ENCODE results near the gene LPAR3.

GRCh38 chr1:84919461-84919970 lies 26.5 kb upstream of the LPAR3 start:
- no peak for TF ChIP-seq CTCF (IDR thresholded peaks at IDR 0.05; ENCODE audit: low read depth, low read length, poor library complexity, severe bottlenecking)
- TF ChIP-seq EZH2phosphoT487 (IDR thresholded peaks at IDR 0.05; ENCODE audit: borderline replicate concordance, low read length) = no peak

Measured in DOHH2 (cell line).